Calu3 (cell line): ENCODE measurements around the gene TPH1. TPM values are rescaled to one million over a fixed set of nuclear protein-coding genes. Genes with fewer than 3 reads are reported as not detected.

Experiments
- BruUV-seq: library from RNA; stranded (reverse); fragments of 400-500 nt; replicated peaks from 2 replicates; lab custom pipeline; 2021; lab: Mats Ljungman, UMichigan
- CTCF ChIA-PET: fragments of 300-600 bp; sonication (Branson Sonifier 250); formaldehyde crosslinking; loops from one replicate; lab custom pipeline; 2022; ENCODE audit warnings: antibody characterized with exemption; lab: Charles Lee
- DNase-seq: peaks from one replicate; pipeline ENCODE4 v3.0.0; 2022
- H3K27ac Mint-ChIP-seq: one replicate; pipeline ENCODE4 v1.8.0; 2022; ENCODE audit warnings: mixed read lengths; ENCODE audit not compliant: unreplicated experiment
- H3K27me3 Mint-ChIP-seq: one replicate; pipeline ENCODE4 v1.8.0; 2022; ENCODE audit warnings: mixed read lengths; ENCODE audit not compliant: unreplicated experiment
- H3K36me3 Mint-ChIP-seq: one replicate; pipeline ENCODE4 v1.8.0; 2022; ENCODE audit warnings: mild to moderate bottlenecking, moderate library complexity, mixed read lengths; ENCODE audit not compliant: insufficient read depth, unreplicated experiment
- H3K4me1 Mint-ChIP-seq: one replicate; pipeline ENCODE4 v1.8.0; 2022; ENCODE audit warnings: mild to moderate bottlenecking, low read depth, mixed read lengths; ENCODE audit not compliant: unreplicated experiment
- H3K4me3 Mint-ChIP-seq: one replicate; pipeline ENCODE4 v1.8.0; 2022; ENCODE audit warnings: mild to moderate bottlenecking, low read depth, moderate library complexity, mixed read lengths; ENCODE audit not compliant: unreplicated experiment
- H3K9me3 Mint-ChIP-seq: one replicate; pipeline ENCODE4 v1.8.0; 2022; ENCODE audit warnings: low read depth, mixed read lengths; ENCODE audit not compliant: unreplicated experiment
- CTCF ChIP-seq: fragments of 200-600 bp; IDR thresholded peaks from one replicate; pipeline ENCODE4 v1.8.0; 2022; ENCODE audit warnings: antibody characterized with exemption; ENCODE audit not compliant: unreplicated experiment
- intact Hi-C: fragments of 100-400 bp; cut with micrococcal nuclease; formaldehyde crosslinking; loops from one replicate; pipeline ENCODE4 v1.10.0; 2022; ENCODE audit not compliant: unreplicated experiment
- total RNA-seq: library from RNA; stranded (reverse); gene quantifications from 2 replicates; pipeline ENCODE4 v1.2.3, GENCODE V29; 2022

Gene TPH1
- total RNA-seq, 1 experiment from 2014 or later: 0.24 TPM

- DNase-seq: no peak
- Mint-ChIP-seq H3K9me3 (no peaks in the 10 kb centered on the region), H3K27me3 (no peaks in the 10 kb centered on the region), H3K36me3 (no peaks in the 10 kb centered on the region), H3K4me3 (no peak overlapping the region), H3K27ac (no peak overlapping the region), H3K4me1 (no peaks in the 10 kb centered on the region)
- intact Hi-C loops: no loop called here
- CTCF ChIA-PET: interaction anchor here (0.6 kb wide), 2 partner anchors 62 to 329 kb away, joined by 3 to 4 read pairs; partner anchors contain the start of gene LDHA
- BruUV-seq: no TSS peak
- TF ChIP-seq CTCF: no peak
These were observed 19.5 kb upstream of the TPH1 start for GRCh38 chr11:18065572-18065971.

- H3K4me3 Mint-ChIP-seq: no peak overlapping the region
- H3K4me1 Mint-ChIP-seq: no peaks in the 10 kb centered on the region
- no peak overlapping the region for H3K27ac Mint-ChIP-seq
- H3K27me3 Mint-ChIP-seq: no peaks in the 10 kb centered on the region
- H3K9me3 Mint-ChIP-seq: no peaks in the 10 kb centered on the region
- TF ChIP-seq CTCF: no peak
- no peaks in the 10 kb centered on the region for H3K36me3 Mint-ChIP-seq
- no TSS peak for BruUV-seq
- intact Hi-C loops: no loop called here
- no peak for DNase-seq
- CTCF ChIA-PET: no interaction called here
These were observed 18.5 kb upstream of the TPH1 start for GRCh38 chr11:18064450-18065054.

- CTCF ChIA-PET: no interaction called here
These were observed 17.9 kb upstream of the TPH1 start for GRCh38 chr11:18063862-18064434.

GRCh38 chr11:18063125-18063524 lies 17.1 kb upstream of the TPH1 start:
- Mint-ChIP-seq H3K4me1 (no peaks in the 10 kb centered on the region), H3K4me3 (no peak overlapping the region), H3K27ac (no peak overlapping the region), H3K27me3 (no peaks in the 10 kb centered on the region), H3K9me3 (no peaks in the 10 kb centered on the region), H3K36me3 (no peaks in the 10 kb centered on the region)
- CTCF ChIA-PET: no interaction called here
- BruUV-seq: no TSS peak
- DNase-seq: no peak
- no peak for TF ChIP-seq CTCF
- intact Hi-C loops: no loop called here

More at GRCh38 chr11:18063862-18064434, 17.9 kb upstream of the TPH1 start:
- TF ChIP-seq CTCF: no peak
- intact Hi-C loops: no loop called here
- no TSS peak for BruUV-seq
- Mint-ChIP-seq H3K9me3 (no peaks in the 10 kb centered on the region), H3K27ac (no peak overlapping the region), H3K27me3 (no peaks in the 10 kb centered on the region), H3K36me3 (no peaks in the 10 kb centered on the region), H3K4me3 (no peak overlapping the region), H3K4me1 (no peaks in the 10 kb centered on the region)
- no peak for DNase-seq
